Measurements from ENCODE around the gene FERMT3. TPM values are rescaled to one million over a fixed set of nuclear protein-coding genes. Genes with fewer than 3 reads are reported as not detected.

FERMT3 gene
- total RNA-seq, 1 donor from 2014 or later, result 4.7 TPM

GRCh38 chr11:64185693-64186491 is 20.6 kb upstream of the FERMT3 start, which contains the start of gene STIP1:
Gene STIP1 (plus strand): TSS chr11:64186171. CDS start chr11:64186262, 91 bp downstream.
- H3K27me3 ChIP-seq (ENCODE audit: control insufficient read depth in 3 of 3, insufficient read depth in 3 of 3, low read length in 3 of 3), result no peaks in the 10 kb centered on the region
- H3K9ac ChIP-seq (ENCODE audit: low read depth in 1 of 3, low read length in 3 of 3), result peak within 1 kb of the TSS; percentile 78 to 93 (median 90)
- H3K4me1 ChIP-seq (ENCODE audit: control insufficient read depth in 3 of 3, insufficient read depth in 3 of 3, low read length in 3 of 3), result peaks cover 30 to 45% (median 37%) of the 10 kb centered on the region in 3 donors
- no peaks in the 10 kb centered on the region for H3K9me3 ChIP-seq (ENCODE audit: control insufficient read depth in 3 of 3, low read length in 3 of 3)
- peak within 1 kb of the TSS; percentile 92 for H3K27ac ChIP-seq (ENCODE audit: low read depth, low read length)
- peak within 1 kb of the TSS; percentile 75 to 92 (median 90) for H3K4me3 ChIP-seq (ENCODE audit: low read length in 3 of 3)
- peaks cover 0 to 4% (median 0%) of the 10 kb centered on the region in 3 donors for H3K36me3 ChIP-seq (ENCODE audit: control insufficient read depth in 3 of 3, insufficient read depth in 3 of 3, low read length in 3 of 3)

GRCh38 chr11:64186492-64187165 is 19.9 kb upstream of the FERMT3 start:
- Histone ChIP-seq H3K27me3 (ENCODE audit: control insufficient read depth in 3 of 3, insufficient read depth in 3 of 3, low read length in 3 of 3) (no peaks in the 10 kb centered on the region), H3K36me3 (ENCODE audit: control insufficient read depth in 3 of 3, insufficient read depth in 3 of 3, low read length in 3 of 3) (peaks cover 0 to 4% (median 0%) of the 10 kb centered on the region in 3 donors), H3K4me3 (ENCODE audit: low read length in 3 of 3) (no peak overlapping the region), H3K4me1 (ENCODE audit: control insufficient read depth in 3 of 3, insufficient read depth in 3 of 3, low read length in 3 of 3) (peaks cover 23 to 37% (median 32%) of the 10 kb centered on the region in 3 donors), H3K27ac (ENCODE audit: low read depth, low read length) (no peak overlapping the region), H3K9me3 (ENCODE audit: control insufficient read depth in 3 of 3, low read length in 3 of 3) (no peaks in the 10 kb centered on the region), H3K9ac (ENCODE audit: low read depth in 1 of 3, low read length in 3 of 3) (no peak overlapping the region)

GRCh38 chr11:64192434-64192833 is 14.1 kb upstream of the FERMT3 start:
- Histone ChIP-seq H3K4me1 (ENCODE audit: control insufficient read depth in 3 of 3, insufficient read depth in 3 of 3, low read length in 3 of 3) (peaks cover 0 to 3% (median 0%) of the 10 kb centered on the region in 3 donors), H3K4me3 (ENCODE audit: low read length in 3 of 3) (no peak overlapping the region), H3K27me3 (ENCODE audit: control insufficient read depth in 3 of 3, insufficient read depth in 3 of 3, low read length in 3 of 3) (no peaks in the 10 kb centered on the region), H3K9me3 (ENCODE audit: control insufficient read depth in 3 of 3, low read length in 3 of 3) (no peaks in the 10 kb centered on the region), H3K9ac (ENCODE audit: low read depth in 1 of 3, low read length in 3 of 3) (no peak overlapping the region), H3K36me3 (ENCODE audit: control insufficient read depth in 3 of 3, insufficient read depth in 3 of 3, low read length in 3 of 3) (peaks cover 44 to 54% (median 47%) of the 10 kb centered on the region in 3 donors), H3K27ac (ENCODE audit: low read depth, low read length) (no peak overlapping the region)

GRCh38 chr11:64196626-64197025 is 9.9 kb upstream of the FERMT3 start:
- H3K9ac ChIP-seq (ENCODE audit: low read depth in 1 of 3, low read length in 3 of 3), result no peak overlapping the region
- H3K27me3 ChIP-seq (ENCODE audit: control insufficient read depth in 3 of 3, insufficient read depth in 3 of 3, low read length in 3 of 3), result no peaks in the 10 kb centered on the region
- no peak overlapping the region for H3K4me3 ChIP-seq (ENCODE audit: low read length in 3 of 3)
- peaks cover 71 to 83% (median 77%) of the 10 kb centered on the region in 3 donors for H3K36me3 ChIP-seq (ENCODE audit: control insufficient read depth in 3 of 3, insufficient read depth in 3 of 3, low read length in 3 of 3)
- H3K9me3 ChIP-seq (ENCODE audit: control insufficient read depth in 3 of 3, low read length in 3 of 3), result no peaks in the 10 kb centered on the region
- no peaks in the 10 kb centered on the region for H3K4me1 ChIP-seq (ENCODE audit: control insufficient read depth in 3 of 3, insufficient read depth in 3 of 3, low read length in 3 of 3)
- H3K27ac ChIP-seq (ENCODE audit: low read depth, low read length), result no peak overlapping the region

- Histone ChIP-seq H3K9me3 (ENCODE audit: control insufficient read depth in 3 of 3, low read length in 3 of 3) (no peaks in the 10 kb centered on the region), H3K9ac (ENCODE audit: low read depth in 1 of 3, low read length in 3 of 3) (no peak overlapping the region), H3K4me3 (ENCODE audit: low read length in 3 of 3) (no peak overlapping the region), H3K4me1 (ENCODE audit: control insufficient read depth in 3 of 3, insufficient read depth in 3 of 3, low read length in 3 of 3) (peaks cover 2 to 8% (median 6%) of the 10 kb centered on the region in 3 donors), H3K36me3 (ENCODE audit: control insufficient read depth in 3 of 3, insufficient read depth in 3 of 3, low read length in 3 of 3) (peaks cover 76 to 85% (median 84%) of the 10 kb centered on the region in 3 donors), H3K27ac (ENCODE audit: low read depth, low read length) (no peak overlapping the region), H3K27me3 (ENCODE audit: control insufficient read depth in 3 of 3, insufficient read depth in 3 of 3, low read length in 3 of 3) (no peaks in the 10 kb centered on the region)
These were observed 8.0 kb upstream of the FERMT3 start for GRCh38 chr11:64198511-64198910.

- Histone ChIP-seq H3K27me3 (ENCODE audit: control insufficient read depth in 3 of 3, insufficient read depth in 3 of 3, low read length in 3 of 3) (no peaks in the 10 kb centered on the region), H3K9me3 (ENCODE audit: control insufficient read depth in 3 of 3, low read length in 3 of 3) (no peaks in the 10 kb centered on the region), H3K36me3 (ENCODE audit: control insufficient read depth in 3 of 3, insufficient read depth in 3 of 3, low read length in 3 of 3) (peaks cover 59 to 69% (median 67%) of the 10 kb centered on the region in 3 donors), H3K4me1 (ENCODE audit: control insufficient read depth in 3 of 3, insufficient read depth in 3 of 3, low read length in 3 of 3) (peaks cover 12 to 25% (median 25%) of the 10 kb centered on the region in 3 donors), H3K4me3 (ENCODE audit: low read length in 3 of 3) (no peak overlapping the region), H3K27ac (ENCODE audit: low read depth, low read length) (no peak overlapping the region), H3K9ac (ENCODE audit: low read depth in 1 of 3, low read length in 3 of 3) (no peak overlapping the region)
These were observed 5.0 kb upstream of the FERMT3 start for GRCh38 chr11:64201543-64201942.

- Histone ChIP-seq H3K4me3 (ENCODE audit: low read length in 3 of 3) (no peak overlapping the region), H3K27ac (ENCODE audit: low read depth, low read length) (no peak overlapping the region), H3K4me1 (ENCODE audit: control insufficient read depth in 3 of 3, insufficient read depth in 3 of 3, low read length in 3 of 3) (peaks cover 17 to 38% (median 31%) of the 10 kb centered on the region in 3 donors), H3K27me3 (ENCODE audit: control insufficient read depth in 3 of 3, insufficient read depth in 3 of 3, low read length in 3 of 3) (no peaks in the 10 kb centered on the region), H3K9me3 (ENCODE audit: control insufficient read depth in 3 of 3, low read length in 3 of 3) (no peaks in the 10 kb centered on the region), H3K36me3 (ENCODE audit: control insufficient read depth in 3 of 3, insufficient read depth in 3 of 3, low read length in 3 of 3) (peaks cover 44 to 57% (median 57%) of the 10 kb centered on the region in 3 donors), H3K9ac (ENCODE audit: low read depth in 1 of 3, low read length in 3 of 3) (peak overlapping the region in 1 of 3 donors; percentile 0)
These were observed 3.5 kb upstream of the FERMT3 start for GRCh38 chr11:64202992-64203391.

GRCh38 chr11:64203421-64204079 is 3.0 kb upstream of the FERMT3 start:
- Histone ChIP-seq H3K27me3 (ENCODE audit: control insufficient read depth in 3 of 3, insufficient read depth in 3 of 3, low read length in 3 of 3) (no peaks in the 10 kb centered on the region), H3K9ac (ENCODE audit: low read depth in 1 of 3, low read length in 3 of 3) (no peak overlapping the region), H3K9me3 (ENCODE audit: control insufficient read depth in 3 of 3, low read length in 3 of 3) (no peaks in the 10 kb centered on the region), H3K4me3 (ENCODE audit: low read length in 3 of 3) (no peak overlapping the region), H3K27ac (ENCODE audit: low read depth, low read length) (no peak overlapping the region), H3K36me3 (ENCODE audit: control insufficient read depth in 3 of 3, insufficient read depth in 3 of 3, low read length in 3 of 3) (peaks cover 41 to 52% (median 51%) of the 10 kb centered on the region in 3 donors), H3K4me1 (ENCODE audit: control insufficient read depth in 3 of 3, insufficient read depth in 3 of 3, low read length in 3 of 3) (peaks cover 17 to 41% (median 32%) of the 10 kb centered on the region in 3 donors)

GRCh38 chr11:64204080-64204440 is 2.5 kb upstream of the FERMT3 start:
- no peaks in the 10 kb centered on the region for H3K27me3 ChIP-seq (ENCODE audit: control insufficient read depth in 3 of 3, insufficient read depth in 3 of 3, low read length in 3 of 3)
- no peak overlapping the region for H3K4me3 ChIP-seq (ENCODE audit: low read length in 3 of 3)
- peaks cover 41 to 49% (median 49%) of the 10 kb centered on the region in 3 donors for H3K36me3 ChIP-seq (ENCODE audit: control insufficient read depth in 3 of 3, insufficient read depth in 3 of 3, low read length in 3 of 3)
- no peaks in the 10 kb centered on the region for H3K9me3 ChIP-seq (ENCODE audit: control insufficient read depth in 3 of 3, low read length in 3 of 3)
- H3K9ac ChIP-seq (ENCODE audit: low read depth in 1 of 3, low read length in 3 of 3), result peak overlapping the region in 1 of 3 donors; percentile 8
- no peak overlapping the region for H3K27ac ChIP-seq (ENCODE audit: low read depth, low read length)
- peaks cover 17 to 43% (median 37%) of the 10 kb centered on the region in 3 donors for H3K4me1 ChIP-seq (ENCODE audit: control insufficient read depth in 3 of 3, insufficient read depth in 3 of 3, low read length in 3 of 3)
